Kidney (tissue), 14 donors: ENCODE results near the gene TXNDC12. TPM values are rescaled to one million over a fixed set of nuclear protein-coding genes. Genes with fewer than 3 reads are reported as not detected.
"Not testable (repeated sequence)": the region's sequence is repeated elsewhere in the genome, so short reads cannot be mapped to it uniquely, and the experiment has no call there.

Experiments
- DNase-seq, 5 donors: peaks; one replicate each; pipeline ENCODE4 v3.0.0-alpha.2; 2013 to 2020
- FAIRE-seq: peaks from 2 replicates; lab custom pipeline; 2012; peaks lifted over from hg19 to GRCh38; lab: Jason Lieb, UNC
- H3K27ac ChIP-seq, 2 donors: one replicate each; pipeline ENCODE4 v1.7.0; 2013; ENCODE audit warnings: low read depth in 2 of 2, low read length in 2 of 2, inconsistent platforms in 1 of 2
- H3K27me3 ChIP-seq: one replicate; pipeline ENCODE4 v1.7.1; 2013; ENCODE audit warnings: low read length, inconsistent platforms; ENCODE audit not compliant: control insufficient read depth, insufficient read depth
- H3K36me3 ChIP-seq, 3 donors: one replicate each; pipeline versions ENCODE4 v1.7.0 to v1.7.1; 2013; ENCODE audit warnings: low read length in 3 of 3, control low read depth in 1 of 3, inconsistent platforms in 1 of 3; ENCODE audit not compliant: insufficient read depth in 3 of 3, control insufficient read depth in 2 of 3
- H3K4me1 ChIP-seq, 3 donors: one replicate each; pipeline versions ENCODE4 v1.7.0 to v1.7.1; 2013; ENCODE audit warnings: low read length in 3 of 3, inconsistent platforms in 1 of 3, low read depth in 1 of 3; ENCODE audit not compliant: control insufficient read depth in 2 of 3, insufficient read depth in 2 of 3
- H3K4me3 ChIP-seq, 3 donors: one replicate each; pipeline versions ENCODE4 v1.7.0 to v1.8.1; 2013; ENCODE audit warnings: low read length in 3 of 3, control low read depth in 1 of 3, inconsistent platforms in 1 of 3
- H3K9ac ChIP-seq, 3 donors: one replicate each; pipeline versions ENCODE4 v1.7.0 to v1.7.1; 2013; ENCODE audit warnings: low read length in 3 of 3, control low read depth in 1 of 3, inconsistent platforms in 1 of 3
- H3K9me3 ChIP-seq, 3 donors: one replicate each; pipeline versions ENCODE4 v1.7.0 to v1.7.1; 2013; ENCODE audit warnings: low read length in 3 of 3, control low read depth in 1 of 3, inconsistent platforms in 1 of 3; ENCODE audit not compliant: control insufficient read depth in 2 of 3, insufficient read depth in 1 of 3
- CTCF ChIP-seq: IDR thresholded peaks from 3 replicates; pipeline ENCODE4 v1.5.1; 2012; ENCODE audit warnings: mild to moderate bottlenecking, moderate library complexity, borderline replicate concordance; ENCODE audit not compliant: insufficient read depth; ENCODE audit errors: extremely low read depth
- intact Hi-C: fragments of 100-400 bp; cut with DNase I; formaldehyde crosslinking; loops from one replicate; pipeline ENCODE4 v1.11.1; 2022
- polyA plus RNA-seq: library from polyadenylated mRNA; stranded (reverse); fragments of 350-450 nt; fragmentation: Illumina TruSeq; extraction: RNeasy Lipid Tissue Mini Kit (QIAGEN cat#74804); gene quantifications from one replicate; pipeline ENCODE4 v1.2.3, GENCODE V29; 2014; ENCODE audit warnings: low read depth, low replicate concordance; ENCODE audit not compliant: insufficient read depth
- total RNA-seq: library from RNA; stranded (reverse); fragmentation: NEBNext Ultra II Directional; extraction: Animal tissue kit (Norgen Biotek cat#: 25700); gene quantifications from one replicate; pipeline ENCODE4 v1.2.1, GENCODE V29; 2021
- donor health status: control.
- donor health status: control.
- donor health status: control.
- donor health status: control.
- donor health status: control.
- donor health status: DM: yes; HTN: yes; CAD: no.
- donor health status: Normal renal cell carcinoma (clear cell type).

TXNDC12 gene
- total and polyA plus RNA-seq, 2 donors from 2014 or later, result 40.5 to 46.0 TPM

GRCh38 chr1:52032124-52032784, 22.7 kb downstream of the TXNDC12 start:
- Histone ChIP-seq H3K4me1 (peaks cover 4 to 13% (median 10%) of the 10 kb centered on the region in 3 donors), H3K27me3 (no peaks in the 10 kb centered on the region), H3K27ac (no peak overlapping the region), H3K36me3 (peaks cover 0 to 2% (median 0%) of the 10 kb centered on the region in 3 donors), H3K9me3 (no peaks in the 10 kb centered on the region), H3K9ac (peak overlapping the region; percentile 25 to 81 (median 76)), H3K4me3 (peak overlapping the region; percentile 88 to 93 (median 92))
- FAIRE-seq (no peak), DNase-seq (peak in 1 of 5 donors; percentile 6)
- TF ChIP-seq CTCF, result no peak
- intact Hi-C loops, result no loop called here

GRCh38 chr1:52028839-52029238, 26.2 kb downstream of the TXNDC12 start:
- H3K4me3 ChIP-seq, H3K9ac ChIP-seq, intact Hi-C loops, FAIRE-seq, DNase-seq, H3K27ac ChIP-seq, H3K9me3 ChIP-seq, H3K27me3 ChIP-seq: not testable (repeated sequence)
- peaks cover 4 to 13% (median 10%) of the 10 kb centered on the region in 3 donors for H3K4me1 ChIP-seq
- peaks cover 0 to 10% (median 4%) of the 10 kb centered on the region in 3 donors for H3K36me3 ChIP-seq

GRCh38 chr1:52028328-52028727, 26.7 kb downstream of the TXNDC12 start:
- FAIRE-seq, result no peak
- no peak for DNase-seq
- Histone ChIP-seq H3K36me3 (peaks cover 2 to 14% (median 6%) of the 10 kb centered on the region in 3 donors), H3K4me1 (peaks cover 4 to 13% (median 10%) of the 10 kb centered on the region in 3 donors), H3K4me3 (no peak overlapping the region), H3K27ac (no peak overlapping the region), H3K9me3 (no peaks in the 10 kb centered on the region), H3K27me3 (no peaks in the 10 kb centered on the region), H3K9ac (no peak overlapping the region)
- intact Hi-C loops, result no loop called here
- TF ChIP-seq CTCF, result no peak

GRCh38 chr1:52026278-52026677, 28.7 kb downstream of the TXNDC12 start:
- Histone ChIP-seq H3K4me3 (no peak overlapping the region), H3K36me3 (peaks cover 3 to 27% (median 16%) of the 10 kb centered on the region in 3 donors), H3K9me3 (no peaks in the 10 kb centered on the region), H3K9ac (no peak overlapping the region), H3K27me3 (no peaks in the 10 kb centered on the region), H3K4me1 (no peaks in the 10 kb centered on the region), H3K27ac (no peak overlapping the region)
- FAIRE-seq, result no peak
- intact Hi-C loops, result no loop called here
- no peak for TF ChIP-seq CTCF
- no peak for DNase-seq
